Epithelial cell of proximal tubule (primary cell): Measurements from ENCODE around the gene TXN2. TPM values are rescaled to one million over a fixed set of nuclear protein-coding genes. Genes with fewer than 3 reads are reported as not detected.
A peak's percentile ranks its signal among the peaks of the same experiment; 100 is the strongest.

Source experiments
- DNase-seq: peaks from one replicate; pipeline ENCODE4 v3.0.0-alpha.2; 2011; ENCODE audit warnings: low read depth
- H3K4me3 ChIP-seq: 2 replicates; pipeline ENCODE4 v1.5.1; 2011; ENCODE audit warnings: low read depth, mild to moderate bottlenecking, low read length
- total RNA-seq: library from RNA; depleted of rRNA; stranded (reverse); fragments of >200 nt; gene quantifications from 2 replicates; pipeline ENCODE4 v1.2.3, GENCODE V29; 2015
- TF ChIP-seq, protein P1 (sequence below): conservative IDR thresholded peaks from 2 replicates; pipeline ENCODE4 v1.5.1; 2012; ENCODE audit warnings: low read depth, mild to moderate bottlenecking, low read length

TXN2 gene
- total RNA-seq, 1 donor from 2014 or later = 72.1 TPM

DNA sequence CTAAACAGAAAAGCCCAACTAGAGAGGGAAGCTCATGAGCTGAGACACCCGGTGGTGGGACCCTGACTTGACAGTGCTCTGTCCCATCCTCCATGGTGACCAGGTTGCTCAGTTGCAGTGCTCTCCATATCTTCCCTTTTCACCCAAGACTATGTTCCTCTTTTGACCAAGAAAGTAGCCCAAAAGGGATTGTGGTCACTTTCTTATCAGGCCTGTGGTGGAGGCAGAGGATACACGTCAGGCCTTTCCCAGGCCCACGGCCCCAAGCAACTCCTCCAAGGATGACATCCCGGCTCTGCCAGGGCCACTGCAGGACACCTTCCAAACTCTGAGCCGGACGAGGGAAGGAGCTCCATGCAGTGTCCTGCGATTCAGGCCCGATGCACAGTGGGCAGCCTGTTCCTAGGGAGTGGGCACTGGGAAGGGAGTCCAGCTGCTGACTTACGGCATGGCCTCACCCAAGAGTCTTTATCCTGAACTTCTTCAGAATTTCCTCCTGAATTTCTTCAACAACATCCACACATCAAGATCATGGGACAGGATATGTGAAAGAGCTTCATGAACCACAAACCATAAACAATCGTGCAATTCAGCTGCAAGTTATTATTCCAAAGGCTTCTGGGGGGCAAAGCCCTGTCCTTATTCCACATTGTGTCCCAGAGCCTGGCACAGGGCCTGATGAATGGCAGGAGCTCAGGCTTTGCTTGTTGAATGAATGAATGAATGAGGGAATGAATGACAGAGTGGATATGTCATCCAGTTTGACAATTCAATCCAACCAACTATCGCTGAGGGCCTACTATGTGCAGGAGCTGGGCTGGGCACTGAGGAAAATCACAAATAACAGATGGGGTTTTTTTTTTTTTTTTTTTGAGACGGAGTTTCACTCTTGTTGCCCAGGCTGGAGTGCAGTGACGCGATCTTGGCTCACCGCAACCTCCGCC, 57.7 kb downstream of the TXN2 start:
- DNase-seq = no peak
- no peak overlapping the region for H3K4me3 ChIP-seq
- TF ChIP-seq, protein P1, sequence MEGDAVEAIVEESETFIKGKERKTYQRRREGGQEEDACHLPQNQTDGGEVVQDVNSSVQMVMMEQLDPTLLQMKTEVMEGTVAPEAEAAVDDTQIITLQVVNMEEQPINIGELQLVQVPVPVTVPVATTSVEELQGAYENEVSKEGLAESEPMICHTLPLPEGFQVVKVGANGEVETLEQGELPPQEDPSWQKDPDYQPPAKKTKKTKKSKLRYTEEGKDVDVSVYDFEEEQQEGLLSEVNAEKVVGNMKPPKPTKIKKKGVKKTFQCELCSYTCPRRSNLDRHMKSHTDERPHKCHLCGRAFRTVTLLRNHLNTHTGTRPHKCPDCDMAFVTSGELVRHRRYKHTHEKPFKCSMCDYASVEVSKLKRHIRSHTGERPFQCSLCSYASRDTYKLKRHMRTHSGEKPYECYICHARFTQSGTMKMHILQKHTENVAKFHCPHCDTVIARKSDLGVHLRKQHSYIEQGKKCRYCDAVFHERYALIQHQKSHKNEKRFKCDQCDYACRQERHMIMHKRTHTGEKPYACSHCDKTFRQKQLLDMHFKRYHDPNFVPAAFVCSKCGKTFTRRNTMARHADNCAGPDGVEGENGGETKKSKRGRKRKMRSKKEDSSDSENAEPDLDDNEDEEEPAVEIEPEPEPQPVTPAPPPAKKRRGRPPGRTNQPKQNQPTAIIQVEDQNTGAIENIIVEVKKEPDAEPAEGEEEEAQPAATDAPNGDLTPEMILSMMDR = no peak

DNA sequence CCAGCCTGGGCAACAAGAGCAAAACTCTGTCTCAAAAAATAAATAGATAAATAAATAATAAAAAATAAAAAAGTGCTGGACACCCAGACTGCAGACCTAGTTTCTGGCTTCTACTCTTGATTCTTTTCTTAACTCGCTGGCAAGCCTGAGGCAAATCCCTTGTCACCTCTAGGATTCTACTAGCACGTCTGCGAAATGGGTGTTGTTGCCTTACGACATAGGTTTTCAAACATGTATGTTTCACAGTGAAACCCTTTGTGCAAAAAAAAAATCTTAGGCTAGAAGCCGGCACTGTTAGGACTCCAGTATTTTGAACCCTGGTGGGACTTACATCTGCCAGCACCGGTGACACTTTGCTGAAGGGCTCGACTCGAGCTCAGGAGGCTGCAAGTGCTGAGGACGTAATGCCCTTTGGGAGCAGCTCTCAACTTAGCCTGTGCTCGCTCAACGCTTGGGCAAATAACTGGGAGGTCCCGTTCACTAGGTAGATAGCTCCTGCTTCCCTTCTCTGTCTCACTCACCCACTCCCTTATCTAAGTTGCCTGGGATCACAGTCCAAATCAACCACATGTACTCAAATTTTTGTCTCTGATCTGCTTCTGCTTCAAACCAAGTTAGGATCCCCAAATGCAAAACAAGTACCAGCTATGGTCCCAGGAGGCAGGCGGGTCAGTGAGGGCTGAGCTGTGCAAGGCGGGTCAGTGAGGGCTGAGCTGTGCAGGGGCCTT, 59.0 kb downstream of the TXN2 start:
- TF ChIP-seq, protein P1 = no peak
- H3K4me3 ChIP-seq = no peak overlapping the region
- no peak for DNase-seq

DNA sequence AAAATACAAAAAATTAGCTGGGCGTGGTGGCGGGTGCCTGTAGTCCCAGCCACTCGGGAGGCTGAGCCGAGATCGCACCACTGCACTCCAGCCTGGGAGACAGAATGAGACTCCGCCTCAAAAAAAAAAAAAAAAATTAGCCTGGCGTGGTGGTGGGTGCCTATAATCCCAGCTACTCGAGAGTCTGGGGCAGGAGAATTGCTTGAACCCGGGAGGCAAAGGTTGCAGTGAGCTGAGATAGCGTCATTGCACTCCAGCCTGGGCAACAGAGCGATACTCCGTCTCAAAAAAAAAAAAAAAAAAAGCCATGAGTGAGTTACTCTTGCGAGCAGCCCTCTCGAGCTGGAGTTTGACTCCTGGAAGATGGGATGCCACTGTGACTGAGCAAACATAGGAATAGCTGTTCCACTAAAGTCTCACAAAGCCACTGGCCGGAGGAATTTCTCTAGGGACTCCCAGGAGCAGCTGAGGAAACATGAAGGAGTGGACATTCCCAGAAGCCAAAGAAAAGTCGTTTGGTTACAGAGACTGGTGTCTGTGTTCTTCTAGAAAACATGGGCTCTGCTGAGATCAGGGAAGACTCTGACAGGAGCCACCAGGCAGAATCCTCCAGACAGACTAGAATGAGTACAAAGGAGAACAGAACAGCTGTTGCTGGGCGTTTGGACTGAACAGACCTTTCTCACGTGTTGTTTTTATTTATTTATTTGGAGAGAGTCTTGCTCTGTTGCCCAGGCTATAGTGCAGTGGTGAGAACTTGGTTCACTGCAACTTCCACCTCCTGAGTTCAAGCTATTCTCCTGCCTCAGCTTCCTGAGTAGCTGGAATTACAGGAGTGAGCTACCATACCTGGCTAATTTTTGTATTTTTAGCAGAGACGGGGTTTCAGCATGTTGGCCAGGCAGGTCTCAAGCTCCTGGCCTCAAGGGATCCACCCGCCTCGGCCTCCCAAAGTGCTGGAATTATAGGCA, 61.2 kb downstream of the TXN2 start:
- TF ChIP-seq, protein P1 = no peak
- no peak for DNase-seq

DNA sequence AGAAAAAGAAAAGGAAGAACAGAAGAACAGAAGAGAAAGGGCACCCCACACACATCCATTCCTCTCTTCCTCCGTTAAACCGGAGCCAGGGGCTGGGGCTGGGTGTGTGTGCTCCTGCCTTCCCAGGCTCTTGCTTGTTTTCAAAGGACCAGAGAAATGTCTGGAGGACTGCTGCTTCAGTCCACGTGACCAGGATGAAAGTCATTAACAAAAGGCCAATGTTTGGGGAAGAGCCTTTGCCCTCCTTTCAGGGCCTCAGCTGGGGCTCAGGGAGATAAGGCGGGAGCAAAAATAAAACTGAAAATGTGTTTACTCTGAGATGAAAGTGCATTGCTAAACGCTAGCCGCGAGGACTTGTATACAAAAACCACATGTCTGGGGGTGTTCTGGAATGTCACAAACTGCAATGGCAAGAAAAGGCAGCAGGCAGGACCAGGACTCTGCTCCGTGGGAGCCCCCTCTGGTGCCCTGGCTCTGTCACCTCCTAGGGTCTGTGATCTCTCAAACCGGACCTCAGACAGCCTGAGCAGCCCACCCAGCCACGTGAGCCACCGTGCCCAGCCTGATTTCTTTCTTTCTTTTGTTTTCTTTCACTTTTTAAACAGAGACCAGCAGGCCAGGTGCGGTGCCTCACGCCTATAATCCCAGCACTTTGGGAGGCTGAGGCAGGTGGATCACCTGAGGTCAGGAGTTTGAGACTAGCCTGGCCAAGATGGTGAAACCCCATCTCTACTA, 62.1 kb downstream of the TXN2 start:
- TF ChIP-seq, protein P1 = no peak
- peak overlapping the region; percentile 23 for H3K4me3 ChIP-seq
- DNase-seq = no peak

More for the DNA sequence above, 61.2 kb downstream of the TXN2 start:
- H3K4me3 ChIP-seq = peak overlapping the region; percentile 23

DNA sequence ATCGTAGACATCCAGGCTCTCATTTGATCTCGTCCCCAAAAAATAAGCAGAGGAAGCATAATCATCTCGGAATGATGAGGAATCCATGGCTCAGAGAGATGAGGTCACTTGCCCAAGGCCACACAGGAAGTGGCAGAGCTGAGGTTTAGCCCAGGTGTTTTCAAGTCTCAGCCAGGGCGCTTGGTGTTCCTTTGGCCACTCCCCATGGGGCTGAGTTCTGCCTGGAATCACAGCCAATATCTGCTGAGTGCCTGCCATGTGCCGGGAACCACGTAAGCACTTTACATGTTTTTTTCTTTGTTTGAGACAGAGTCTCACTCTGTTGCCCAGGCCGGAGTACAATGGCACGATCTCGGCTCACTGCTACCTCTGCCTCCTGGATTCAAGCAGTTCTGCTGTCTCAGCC, 64.2 kb downstream of the TXN2 start:
- TF ChIP-seq, protein P1 = no peak
- no peak overlapping the region for H3K4me3 ChIP-seq
- DNase-seq = no peak

Other genes starting within 250 kb of the TXN2 start
- 22.8 and 37.8 TPM in 2 replicates for gene APOL2, start 242.1 kb downstream of the TXN2 start, total RNA-seq
- 5.7 and 7.2 TPM in 2 replicates for gene APOL1, start 228.5 kb downstream of the TXN2 start, total RNA-seq
- 797 and 896 TPM in 2 replicates for gene MYH9, start 93.7 kb downstream of the TXN2 start, total RNA-seq
- gene FOXRED2, start 25.4 kb upstream of the TXN2 start, total RNA-seq = 3.1 and 7.9 TPM in 2 replicates
- 297 and 435 TPM in 2 replicates for gene EIF3D, start 47.5 kb upstream of the TXN2 start, total RNA-seq
- gene CACNG2, start 222.1 kb upstream of the TXN2 start, total RNA-seq = not detected in 2 replicates